Rectal smooth muscle tissue (tissue), 1 donor: ENCODE measurements around the gene PPP3CB.

Experiments used
- H3K27ac ChIP-seq: one replicate; pipeline ENCODE4 v1.7.0; 2013; ENCODE audit warnings: low read depth, low read length, inconsistent platforms
- H3K27me3 ChIP-seq: one replicate; pipeline ENCODE4 v1.7.0; 2013; ENCODE audit warnings: low read length; ENCODE audit not compliant: control insufficient read depth, insufficient read depth
- H3K36me3 ChIP-seq: one replicate; pipeline ENCODE4 v1.7.0; 2013; ENCODE audit warnings: low read length; ENCODE audit not compliant: control insufficient read depth, insufficient read depth
- H3K4me1 ChIP-seq: one replicate; pipeline ENCODE4 v1.7.0; 2013; ENCODE audit warnings: low read length; ENCODE audit not compliant: control insufficient read depth, insufficient read depth
- H3K4me3 ChIP-seq: one replicate; pipeline ENCODE4 v1.7.0; 2013; ENCODE audit warnings: low read length
- H3K9ac ChIP-seq: one replicate; pipeline ENCODE4 v1.7.0; 2013; ENCODE audit warnings: low read length

Gene PPP3CB

DNA sequence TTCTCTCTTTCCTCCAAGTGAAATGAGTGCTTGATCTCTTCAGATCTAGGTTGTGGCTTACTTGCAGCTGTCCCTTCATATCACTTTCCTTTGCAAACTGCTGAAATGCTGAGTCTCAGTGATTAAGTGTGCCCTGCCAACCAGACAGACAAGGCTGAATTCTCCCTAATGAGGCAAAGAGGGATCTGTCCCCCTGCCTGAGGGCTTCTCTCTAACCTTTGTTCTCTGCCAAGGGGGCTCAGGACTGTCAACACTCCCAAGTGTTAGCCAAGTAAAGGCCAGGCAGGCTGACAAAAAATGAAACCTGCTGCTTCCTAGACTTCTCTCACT, 62.3 kb downstream of the PPP3CB start, which contains the start of gene MSS51:
MSS51 (minus strand) TSS at position 24 of the 330 bp plus-strand sequence. CDS start 5,277 bp downstream, outside the sequence.
- no peaks in the 10 kb centered on the region for H3K4me1 ChIP-seq
- H3K9ac ChIP-seq = no peak within 1 kb of the TSS
- no peaks in the 10 kb centered on the region for H3K27me3 ChIP-seq
- no peak within 1 kb of the TSS for H3K4me3 ChIP-seq
- no peak within 1 kb of the TSS for H3K27ac ChIP-seq
- H3K36me3 ChIP-seq = no peaks in the 10 kb centered on the region

DNA sequence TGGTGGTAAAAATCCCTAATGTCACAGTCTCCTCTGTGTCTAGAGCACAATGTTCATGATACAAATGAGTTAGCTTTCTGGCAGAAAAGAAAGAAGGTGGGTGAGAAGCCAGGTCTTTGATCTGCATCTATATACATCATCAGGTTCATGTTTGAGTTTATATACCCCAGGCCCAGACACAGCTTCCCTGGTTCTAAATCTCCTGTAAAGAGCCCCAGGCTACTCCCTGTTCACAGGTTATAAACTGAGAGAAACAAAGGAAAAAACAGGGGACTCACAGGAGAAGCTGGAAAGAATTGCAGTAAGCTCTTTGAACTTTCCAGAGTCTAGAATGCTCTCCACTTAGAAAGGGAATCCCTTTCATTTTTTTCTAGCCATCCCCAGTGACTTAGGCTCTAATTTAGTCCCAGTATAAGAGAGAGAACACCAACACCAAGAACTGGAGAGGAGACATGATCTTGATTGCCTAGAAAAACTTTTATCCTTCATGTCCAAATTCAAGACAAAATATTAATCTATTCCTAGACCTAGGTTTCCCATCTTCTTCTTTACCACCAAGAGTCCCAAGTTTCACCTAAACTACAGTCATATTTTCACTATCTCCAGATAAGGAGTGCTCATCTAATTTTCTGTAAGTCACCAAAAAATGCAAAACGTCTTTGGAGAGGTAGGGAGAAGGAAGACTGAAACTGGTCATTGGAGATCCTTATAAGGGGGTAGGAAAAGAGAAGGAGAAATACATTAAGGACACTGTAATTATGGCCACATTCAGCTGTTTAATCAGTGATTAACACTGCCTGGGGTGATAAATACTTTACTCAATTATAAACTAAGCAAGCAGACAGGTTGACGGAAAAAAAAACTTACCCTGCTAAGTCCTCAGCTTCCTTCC, 62.9 kb downstream of the PPP3CB start:
- no peak overlapping the region for H3K9ac ChIP-seq
- no peaks in the 10 kb centered on the region for H3K27me3 ChIP-seq
- H3K4me3 ChIP-seq = no peak overlapping the region
- no peaks in the 10 kb centered on the region for H3K4me1 ChIP-seq
- H3K27ac ChIP-seq = no peak overlapping the region
- H3K36me3 ChIP-seq = no peaks in the 10 kb centered on the region

DNA sequence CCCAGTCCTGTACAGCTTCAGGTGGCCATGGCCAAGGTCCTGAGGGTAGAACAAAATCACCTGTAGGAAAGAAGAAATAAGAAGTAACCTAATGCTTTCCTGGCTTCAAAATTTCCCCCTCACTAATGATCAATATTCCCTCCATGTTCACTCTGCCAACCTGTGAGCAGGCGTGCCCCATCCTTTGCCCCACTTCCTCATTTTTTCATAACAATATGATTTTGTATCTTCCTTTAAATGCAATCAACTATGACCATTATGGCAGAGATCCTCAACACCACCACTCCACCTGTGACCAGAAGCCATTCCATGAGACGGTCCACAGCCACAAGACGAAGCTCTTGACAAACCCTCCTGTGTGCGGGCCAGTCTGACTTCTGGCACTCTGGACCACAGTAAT, 69.5 kb downstream of the PPP3CB start:
- Histone ChIP-seq H3K36me3 (peaks cover 20% of the 10 kb centered on the region), H3K9ac (no peak overlapping the region), H3K4me1 (no peaks in the 10 kb centered on the region), H3K4me3 (no peak overlapping the region), H3K27ac (no peak overlapping the region), H3K27me3 (no peaks in the 10 kb centered on the region)

- no peak overlapping the region for H3K9ac ChIP-seq
- no peak overlapping the region for H3K27ac ChIP-seq
- peaks cover 20% of the 10 kb centered on the region for H3K36me3 ChIP-seq
- no peaks in the 10 kb centered on the region for H3K4me1 ChIP-seq
- no peak overlapping the region for H3K4me3 ChIP-seq
- H3K27me3 ChIP-seq = no peaks in the 10 kb centered on the region
Measured at GRCh38 chr10:73424478-73424877, 71.3 kb downstream of the PPP3CB start.

DNA sequence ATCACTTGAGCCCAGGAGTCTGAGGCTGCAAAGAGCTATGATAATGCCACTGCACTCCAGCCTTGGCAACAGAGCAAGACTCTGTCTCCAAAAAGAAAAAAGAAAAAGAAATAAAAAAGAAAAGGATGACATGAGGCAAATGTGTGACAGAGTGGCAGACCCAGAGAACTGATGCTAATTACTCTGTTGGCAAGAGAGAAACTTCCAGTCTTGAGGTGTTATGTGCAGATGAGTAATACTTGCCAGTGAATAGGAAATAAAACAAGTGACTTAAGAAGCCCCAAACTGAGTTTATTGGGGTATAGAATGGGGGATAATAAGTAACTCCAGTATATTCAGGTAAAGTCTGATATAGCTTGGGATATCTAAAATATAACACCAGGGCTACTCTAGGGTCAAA, 72.5 kb downstream of the PPP3CB start:
- peaks cover 20% of the 10 kb centered on the region for H3K36me3 ChIP-seq
- H3K27me3 ChIP-seq = no peaks in the 10 kb centered on the region
- no peak overlapping the region for H3K27ac ChIP-seq
- no peaks in the 10 kb centered on the region for H3K4me1 ChIP-seq
- no peak overlapping the region for H3K9ac ChIP-seq
- H3K4me3 ChIP-seq = no peak overlapping the region

DNA sequence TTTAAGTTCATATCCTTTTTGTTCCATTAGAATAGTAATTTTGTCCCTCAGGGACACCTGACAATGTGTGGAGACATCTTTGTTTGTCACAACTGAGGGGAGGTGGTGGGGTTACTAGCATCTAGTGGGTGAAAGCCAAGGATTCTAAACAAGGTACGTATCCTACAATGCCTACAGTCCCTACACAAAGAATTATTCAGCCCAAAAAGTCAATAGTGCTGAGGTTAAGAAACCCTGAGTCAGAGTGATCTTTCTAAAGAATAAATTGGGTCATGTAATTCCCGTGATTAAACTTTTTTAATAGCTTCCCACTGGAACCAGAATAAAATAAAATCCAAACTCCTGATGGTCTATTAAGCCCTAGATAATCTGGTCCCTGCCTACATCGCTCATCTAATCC, 79.3 kb downstream of the PPP3CB start:
- Histone ChIP-seq H3K9ac (no peak overlapping the region), H3K27ac (no peak overlapping the region), H3K4me3 (no peak overlapping the region), H3K36me3 (no peaks in the 10 kb centered on the region), H3K4me1 (peaks cover 3% of the 10 kb centered on the region), H3K27me3 (no peaks in the 10 kb centered on the region)

DNA sequence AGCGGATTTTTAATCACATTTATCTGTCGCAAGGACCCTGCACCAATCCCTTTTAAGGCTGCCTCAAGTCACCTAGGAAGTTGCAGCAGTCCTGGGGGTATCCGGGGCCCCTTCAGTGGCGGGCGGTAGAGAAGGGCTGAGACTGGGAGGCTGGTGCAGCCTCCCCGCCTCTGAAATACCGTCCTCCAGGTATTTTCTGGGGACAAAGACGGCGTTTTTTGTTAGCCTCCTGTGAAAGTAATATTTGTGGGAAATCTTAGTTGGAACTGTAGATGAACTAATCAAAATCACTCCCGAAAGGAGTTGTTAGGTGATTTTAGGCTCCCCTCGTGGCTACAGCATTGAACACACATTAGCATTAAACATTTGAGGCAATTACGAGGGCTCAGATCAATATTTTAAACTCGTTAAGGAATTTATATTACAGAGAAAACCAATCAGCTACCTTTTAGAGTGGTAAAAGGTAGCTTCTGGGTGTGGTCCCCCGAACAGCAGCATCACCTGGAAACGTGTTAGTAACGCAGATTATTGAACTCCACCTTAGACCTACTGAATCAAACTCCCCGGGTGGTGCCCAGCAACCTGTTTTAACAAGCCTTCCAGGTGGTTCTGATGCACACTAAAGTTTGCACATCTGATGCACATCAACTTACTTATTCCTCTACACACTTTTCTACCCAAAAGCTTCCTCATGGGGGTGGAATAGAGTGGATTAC, 81.4 kb downstream of the PPP3CB start:
- peak overlapping the region; percentile 66 for H3K27ac ChIP-seq
- no peaks in the 10 kb centered on the region for H3K27me3 ChIP-seq
- H3K9ac ChIP-seq = peak overlapping the region; percentile 40
- peaks cover 3% of the 10 kb centered on the region for H3K4me1 ChIP-seq
- H3K36me3 ChIP-seq = no peaks in the 10 kb centered on the region
- peak overlapping the region; percentile 93 for H3K4me3 ChIP-seq

DNA sequence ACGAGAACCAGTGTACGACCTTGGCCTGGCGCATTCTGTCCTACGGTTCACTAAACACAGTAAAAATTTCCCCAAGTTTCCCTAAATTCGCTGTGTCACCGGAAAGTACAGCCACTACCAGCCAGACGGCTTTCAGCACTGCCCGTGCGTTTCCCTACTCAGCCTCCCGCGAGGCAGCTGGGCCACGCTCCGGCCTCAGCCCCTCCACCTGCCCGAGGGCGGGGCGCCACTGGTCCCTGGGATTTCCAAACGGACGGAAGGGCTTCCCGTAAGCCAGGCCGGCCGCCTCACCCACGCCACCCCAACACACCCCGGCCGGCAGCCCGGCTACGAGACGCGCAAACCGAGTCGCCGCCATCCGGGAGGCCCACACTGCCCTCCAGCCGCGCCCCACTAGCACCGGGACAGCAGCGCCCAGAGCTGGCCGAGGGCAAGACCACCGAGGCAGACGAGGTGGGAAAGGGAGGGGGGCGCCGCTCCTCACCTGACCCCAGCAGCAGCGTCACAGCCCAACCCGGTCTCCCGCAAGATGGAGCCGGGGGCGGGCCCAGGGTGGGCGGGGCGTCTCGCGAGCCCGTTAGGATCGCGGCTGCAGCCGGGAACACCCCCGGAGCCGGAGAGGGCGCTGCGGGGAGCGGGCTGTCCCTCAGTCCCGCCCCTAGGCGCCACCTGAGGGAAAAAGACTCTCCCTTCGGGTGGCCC, 82.1 kb downstream of the PPP3CB start, which contains the start of gene ANXA7:
ANXA7 (minus strand) TSS at position 531 of the 702 bp plus-strand sequence. CDS start 13,202 bp downstream, outside the sequence.
- peak within 1 kb of the TSS; percentile 75 for H3K9ac ChIP-seq
- peak within 1 kb of the TSS; percentile 97 for H3K27ac ChIP-seq
- peaks cover 3% of the 10 kb centered on the region for H3K4me1 ChIP-seq
- no peaks in the 10 kb centered on the region for H3K36me3 ChIP-seq
- H3K27me3 ChIP-seq = no peaks in the 10 kb centered on the region
- peak within 1 kb of the TSS; percentile 93 for H3K4me3 ChIP-seq

DNA sequence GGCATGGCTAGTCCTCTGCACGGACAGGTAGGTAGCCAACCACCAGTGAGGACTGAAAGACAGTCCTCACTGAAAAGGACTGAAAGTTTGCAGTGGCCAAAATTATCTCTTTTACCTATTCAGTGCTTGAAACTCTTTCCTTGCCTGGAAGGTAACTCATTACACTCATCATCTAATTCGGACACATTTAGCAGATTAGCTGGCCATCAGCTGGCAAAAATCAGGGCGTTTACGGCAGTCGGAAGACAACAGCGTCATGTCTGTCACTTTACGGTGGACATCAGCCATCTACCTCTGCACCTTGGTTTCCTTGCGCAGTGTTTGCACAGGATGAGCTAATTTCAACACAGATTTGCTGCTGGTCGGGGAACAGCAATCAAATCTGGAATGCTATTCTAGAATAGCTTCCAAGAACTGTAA, 82.7 kb downstream of the PPP3CB start:
- peak overlapping the region; percentile 97 for H3K27ac ChIP-seq
- H3K4me3 ChIP-seq = peak overlapping the region; percentile 93
- no peaks in the 10 kb centered on the region for H3K27me3 ChIP-seq
- H3K9ac ChIP-seq = peak overlapping the region; percentile 75
- H3K4me1 ChIP-seq = peaks cover 3% of the 10 kb centered on the region
- no peaks in the 10 kb centered on the region for H3K36me3 ChIP-seq

DNA sequence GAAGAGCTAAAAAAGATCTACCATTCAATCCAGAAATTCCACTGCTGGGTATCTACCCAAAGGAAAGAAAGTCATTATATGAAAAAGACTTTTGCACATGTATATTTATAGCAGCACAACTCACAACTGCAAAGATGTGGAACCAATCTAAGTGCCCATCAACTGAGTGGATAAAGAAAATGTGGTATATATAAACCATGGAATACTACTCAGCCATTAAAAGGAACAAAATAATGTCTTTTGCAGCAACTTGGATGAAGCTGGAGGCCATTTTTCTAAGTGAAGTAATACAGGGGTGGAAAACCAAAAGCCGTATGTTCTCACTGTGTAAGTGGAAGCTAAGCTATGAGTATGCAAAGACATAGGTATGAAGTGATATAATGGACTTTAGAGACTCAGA, 84.9 kb downstream of the PPP3CB start:
- Histone ChIP-seq H3K4me3 (no peak overlapping the region), H3K9ac (no peak overlapping the region), H3K4me1 (peaks cover 3% of the 10 kb centered on the region), H3K27me3 (no peaks in the 10 kb centered on the region), H3K27ac (no peak overlapping the region), H3K36me3 (no peaks in the 10 kb centered on the region)

DNA sequence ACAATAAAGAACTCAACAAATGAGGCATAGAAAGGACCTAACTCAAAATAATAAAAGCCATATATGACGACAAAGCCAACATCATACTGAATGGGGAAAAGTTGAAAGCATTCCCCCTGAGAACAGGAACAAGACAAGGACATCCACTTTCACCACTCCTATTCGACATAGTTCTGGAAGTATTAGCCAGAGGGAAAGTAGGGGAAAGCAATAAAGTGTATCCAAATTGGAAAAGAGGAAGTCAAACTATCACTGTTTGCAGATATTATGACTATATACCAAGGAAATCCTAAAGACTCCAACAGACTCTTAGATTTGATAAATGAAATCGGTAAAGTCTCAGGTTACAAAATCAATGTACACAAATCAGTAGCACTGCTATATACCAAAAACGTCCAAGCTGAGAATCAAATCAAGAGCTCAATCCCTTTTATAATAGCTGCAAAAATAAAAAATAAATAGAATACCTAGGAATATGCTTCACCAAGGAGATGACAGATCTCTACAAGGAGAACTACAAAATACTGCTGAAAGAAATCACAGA, 86.8 kb downstream of the PPP3CB start:
- H3K27ac ChIP-seq = no peak overlapping the region
- no peak overlapping the region for H3K4me3 ChIP-seq
- H3K36me3 ChIP-seq = no peaks in the 10 kb centered on the region
- H3K4me1 ChIP-seq = peaks cover 3% of the 10 kb centered on the region
- H3K9ac ChIP-seq = no peak overlapping the region
- H3K27me3 ChIP-seq = no peaks in the 10 kb centered on the region

DNA sequence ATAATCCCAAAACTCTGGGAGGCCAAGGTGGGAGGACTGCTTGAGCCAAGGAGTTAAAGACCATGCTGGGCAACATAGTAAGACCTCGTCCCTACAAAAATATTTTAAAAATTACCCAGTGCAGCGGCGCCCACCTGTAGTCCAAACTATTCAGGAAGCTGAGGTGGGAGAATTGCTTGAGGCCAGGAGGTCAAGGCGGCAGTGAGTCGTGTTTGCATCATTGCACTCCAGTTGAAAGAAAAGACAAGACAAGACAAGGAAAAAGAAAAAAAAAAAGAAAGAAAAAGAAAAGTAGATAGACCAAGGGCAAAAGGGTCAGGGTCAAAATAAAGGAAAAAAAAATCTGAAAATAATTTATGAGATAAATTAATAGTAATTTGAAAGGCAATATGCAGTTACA, 87.8 kb downstream of the PPP3CB start:
- H3K27me3 ChIP-seq = no peaks in the 10 kb centered on the region
- H3K4me3 ChIP-seq = no peak overlapping the region
- no peaks in the 10 kb centered on the region for H3K36me3 ChIP-seq
- no peak overlapping the region for H3K9ac ChIP-seq
- H3K27ac ChIP-seq = no peak overlapping the region
- H3K4me1 ChIP-seq = peaks cover 3% of the 10 kb centered on the region
